SKM-1 treated with dmso at 0.1 percent for 144 hours (cell line): ENCODE results near the gene SLC25A21.

ENCODE experiments used
- DNase-seq: peaks from one replicate; lab custom pipeline; 2025; ENCODE audit not compliant: unreplicated experiment; lab: John Stamatoyannopoulos, UW

SLC25A21 gene

DNA sequence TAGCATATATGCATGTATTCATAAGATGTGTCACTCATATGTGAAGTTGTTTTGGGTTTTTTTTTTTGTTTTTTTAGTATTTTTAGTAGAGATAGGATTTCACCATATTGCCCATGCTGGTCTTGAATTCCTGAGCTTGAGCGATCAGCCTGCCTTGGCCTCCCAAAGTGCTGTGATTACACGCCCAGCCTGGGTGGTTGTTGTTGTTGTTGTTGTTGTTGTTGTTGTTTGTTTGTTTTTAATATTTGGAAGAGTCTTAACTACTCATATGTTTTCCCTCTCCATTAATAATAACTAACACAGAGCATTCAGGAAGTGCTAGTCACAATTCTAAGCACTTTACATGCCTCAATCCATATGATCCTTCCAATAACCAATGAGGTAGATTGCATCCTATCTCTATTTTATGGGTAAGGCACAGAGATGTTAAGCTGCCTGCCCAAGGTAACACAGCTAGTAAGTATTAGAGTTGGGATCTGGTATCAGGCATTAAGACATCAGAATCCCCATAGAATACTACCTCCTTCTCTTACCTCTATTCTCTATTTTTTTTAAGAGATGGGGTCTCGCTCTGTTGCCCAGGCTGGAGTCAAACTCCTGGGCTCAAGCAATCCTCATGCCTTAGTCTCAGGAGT lies 27.6 kb downstream of the SLC25A21 start:
- no peak for DNase-seq

DNA sequence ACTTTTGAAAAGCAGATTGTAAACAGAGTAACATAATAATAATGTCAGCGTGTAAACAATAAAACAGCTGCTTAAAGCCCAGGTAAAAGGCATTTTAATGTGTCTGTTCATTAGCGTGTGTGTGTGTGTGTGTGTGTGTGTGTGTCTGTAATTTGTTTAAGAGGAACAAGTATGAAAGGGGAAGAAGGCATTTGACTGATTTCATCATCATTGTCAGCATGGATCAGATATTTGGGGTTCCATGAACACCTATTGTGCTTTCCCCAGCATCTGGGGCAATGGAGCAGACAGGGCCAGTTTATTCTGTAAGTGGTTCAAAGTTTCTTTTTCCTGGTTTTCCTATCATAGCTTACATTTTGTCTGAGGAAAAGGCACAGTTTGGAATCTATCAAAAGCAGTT lies 28.9 kb downstream of the SLC25A21 start:
- DNase-seq = peak; percentile 25

DNA sequence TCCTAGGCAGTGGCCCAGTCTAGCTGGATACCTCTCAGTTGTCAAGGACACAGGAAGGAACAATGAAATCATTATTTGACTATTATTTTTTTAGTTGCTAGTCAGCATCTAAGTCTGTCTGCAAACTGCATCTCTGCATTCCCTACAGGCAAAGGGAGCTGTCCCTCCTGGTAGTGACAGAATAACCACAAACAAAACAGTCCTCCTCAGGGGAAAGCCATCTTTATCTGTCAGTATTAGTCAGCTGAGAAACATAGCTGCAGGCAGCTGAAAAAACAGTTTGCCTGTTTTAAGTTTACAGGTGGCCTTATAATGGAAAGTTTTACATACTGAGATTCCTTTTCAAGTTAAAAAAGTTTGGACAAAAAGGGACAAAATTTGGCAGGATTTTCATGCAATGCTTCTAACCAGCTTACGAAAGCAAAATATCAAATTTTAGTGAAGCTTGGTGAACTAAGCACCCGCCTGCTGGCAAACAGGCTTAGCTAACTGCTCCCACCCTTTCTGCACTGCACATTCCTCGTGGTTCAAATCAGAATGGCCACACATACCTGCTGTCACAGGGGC lies 29.5 kb downstream of the SLC25A21 start:
- no peak for DNase-seq

DNA sequence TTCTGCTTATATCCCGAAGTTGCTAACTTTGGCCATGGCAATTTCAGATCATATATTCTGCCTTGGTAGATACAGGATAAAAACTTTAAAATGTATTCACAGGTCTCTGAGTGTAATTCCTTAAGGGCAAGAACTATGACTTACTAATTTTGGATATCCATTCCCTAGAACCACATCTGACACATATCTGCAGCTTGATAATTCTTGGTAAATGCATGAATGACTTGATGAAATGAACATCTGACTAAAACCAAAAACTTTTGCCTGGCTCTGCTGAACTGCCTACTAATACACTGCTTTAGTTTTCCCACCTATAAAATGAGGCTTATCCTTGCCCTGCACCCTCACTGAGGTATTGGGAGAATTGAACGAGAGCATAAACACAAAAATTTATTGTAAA lies 32.2 kb downstream of the SLC25A21 start:
- DNase-seq = no peak

DNA sequence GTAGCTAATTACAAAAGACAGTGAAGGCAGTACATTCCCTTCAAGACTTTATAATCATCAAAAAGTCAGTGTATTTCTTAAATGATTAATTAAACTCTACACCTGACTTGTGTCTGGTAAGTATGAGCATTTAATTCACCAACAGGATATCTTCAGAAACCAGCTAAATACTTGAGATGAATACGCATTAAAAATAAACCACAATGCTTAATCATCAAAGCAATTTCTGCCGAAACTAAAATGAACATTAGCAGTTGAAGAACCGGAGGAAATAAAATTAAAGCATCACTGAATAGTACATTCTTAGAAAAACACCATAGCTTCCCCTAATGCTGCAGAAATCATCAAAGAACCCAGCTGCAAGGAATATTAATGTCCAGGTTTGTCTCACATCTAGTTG lies 32.7 kb downstream of the SLC25A21 start:
- DNase-seq = no peak

DNA sequence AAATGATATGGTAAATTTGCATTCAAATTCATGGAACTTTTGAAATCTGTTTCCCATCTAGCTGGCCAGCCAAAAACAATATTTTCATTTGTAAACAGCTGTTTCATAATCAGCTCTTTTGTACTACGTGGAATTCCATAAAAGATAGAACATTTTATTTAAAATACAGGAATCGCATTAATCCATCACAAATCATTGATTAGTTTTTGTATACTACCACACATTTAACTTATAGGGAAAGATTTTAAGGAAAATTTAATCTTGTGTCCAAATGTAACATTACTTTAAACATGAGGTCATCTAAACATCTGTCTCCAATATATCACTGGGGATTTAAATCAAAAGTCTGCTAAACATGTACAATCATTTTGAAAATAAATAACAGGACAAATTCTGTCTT lies 33.5 kb downstream of the SLC25A21 start:
- DNase-seq = no peak

DNA sequence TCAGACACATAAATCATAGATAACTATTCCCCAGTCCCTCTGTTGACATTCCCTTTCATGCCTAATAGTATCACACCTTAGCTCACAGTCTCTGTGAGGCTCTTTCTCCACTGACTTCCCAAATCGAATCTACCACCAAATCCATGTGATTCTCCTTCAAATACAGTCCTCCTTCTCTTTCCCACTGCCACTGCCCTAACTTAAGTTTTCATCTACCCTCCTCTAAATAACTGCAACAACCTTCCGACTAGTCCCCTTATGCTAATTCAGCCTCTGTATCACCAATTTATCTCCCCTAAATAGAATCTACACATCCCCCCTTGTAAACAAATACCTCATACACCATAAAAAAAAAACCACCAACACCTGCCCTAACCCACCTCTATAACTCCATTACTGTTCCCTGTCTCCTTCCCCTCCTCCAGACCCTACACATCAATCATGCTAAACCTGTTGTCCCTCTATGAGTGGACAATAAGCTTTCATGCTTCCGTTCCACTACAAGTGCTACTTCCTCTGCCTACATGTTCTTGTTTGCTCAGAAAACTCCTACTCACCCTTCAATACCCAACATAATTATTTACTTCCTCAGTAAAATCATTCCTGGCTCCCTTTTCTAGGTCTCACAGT lies 39.0 kb downstream of the SLC25A21 start:
- DNase-seq = no peak

DNA sequence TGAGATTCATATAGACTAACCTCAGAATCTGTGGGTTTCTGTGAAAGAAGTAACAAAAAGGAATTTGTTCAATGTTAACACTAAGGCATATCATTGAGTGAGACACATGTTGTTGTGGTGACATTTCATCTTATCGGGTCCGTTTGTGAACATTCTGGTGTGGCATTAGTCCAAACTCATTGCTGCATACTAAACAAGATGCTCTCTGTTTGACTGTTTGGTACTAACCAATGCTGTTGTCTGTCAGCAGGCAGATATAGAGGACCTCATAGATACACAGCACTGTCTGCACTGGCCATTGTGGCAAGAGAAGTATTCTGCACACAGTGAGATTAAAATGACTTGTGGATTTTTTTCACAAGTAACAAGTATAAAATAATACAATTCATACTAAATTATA lies 41.2 kb downstream of the SLC25A21 start:
- DNase-seq = no peak

DNA sequence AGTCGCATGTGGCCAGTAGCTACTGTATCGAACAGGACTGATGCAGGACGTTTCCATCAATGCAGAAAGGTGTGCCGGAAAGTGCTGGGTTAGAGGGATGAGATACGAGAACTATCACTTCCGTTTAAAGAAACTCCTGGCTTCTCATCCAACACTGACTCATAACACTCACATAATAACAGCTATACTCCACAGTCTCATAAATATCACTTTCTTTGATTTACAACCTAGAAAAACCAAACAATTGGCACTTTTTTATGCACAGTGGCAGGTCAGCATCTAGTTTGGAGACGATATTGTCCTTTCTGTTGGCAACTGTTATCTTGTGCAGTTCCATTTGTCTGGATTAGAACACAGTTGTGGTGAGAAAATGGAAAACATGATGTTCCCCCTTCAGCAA lies 43.4 kb downstream of the SLC25A21 start:
- DNase-seq = no peak

DNA sequence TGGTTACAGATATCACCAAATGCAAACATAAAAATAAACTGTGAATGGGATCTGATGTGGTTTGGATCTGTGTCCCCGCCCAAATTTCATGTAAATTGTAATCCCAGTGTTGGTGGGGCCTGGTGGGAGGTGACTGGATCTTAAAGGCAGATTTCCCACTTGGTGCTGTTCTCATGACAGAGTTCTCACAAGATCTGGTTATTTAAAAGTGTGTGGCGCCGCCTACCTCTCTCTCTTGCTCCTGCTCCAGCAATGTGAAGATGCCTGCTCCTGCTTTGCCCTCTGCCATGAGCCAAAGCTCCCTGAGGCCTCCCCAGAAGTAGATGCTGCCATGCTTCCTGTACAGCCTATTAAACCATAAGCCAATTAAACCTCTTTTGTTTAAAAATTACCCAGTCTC lies 47.8 kb downstream of the SLC25A21 start:
- no peak for DNase-seq

DNA sequence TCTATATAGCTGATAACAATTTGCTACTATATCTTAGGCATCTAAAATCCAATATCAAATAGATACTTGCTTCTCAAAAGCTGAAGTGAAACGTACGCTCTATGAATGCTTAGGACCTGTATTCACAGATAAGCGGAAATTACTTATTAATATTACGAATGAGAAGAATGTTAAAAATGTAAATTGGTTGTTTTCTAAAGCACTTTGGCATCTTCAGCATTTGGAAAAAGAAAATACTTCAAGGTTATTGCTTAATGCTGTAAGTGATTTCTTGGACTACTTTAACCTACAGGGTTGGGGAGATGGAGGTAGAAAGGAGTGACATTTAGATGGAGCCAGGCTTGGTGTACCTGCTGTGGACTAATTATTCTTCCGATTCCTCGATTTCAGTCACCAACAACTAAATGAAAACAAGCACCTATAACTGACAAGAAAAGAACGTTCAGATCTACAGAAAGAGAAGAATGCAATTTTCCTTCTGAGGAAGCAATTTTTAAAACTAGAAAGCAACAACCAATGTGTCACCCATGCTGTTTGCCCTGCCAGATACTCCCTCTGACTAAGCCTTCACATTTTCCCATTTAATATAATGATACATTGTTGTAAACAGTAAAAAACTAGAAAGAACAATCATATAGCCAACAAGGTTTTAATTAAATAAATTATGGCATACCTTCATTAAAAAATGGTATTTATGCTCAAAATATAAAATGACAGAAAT lies 49.3 kb downstream of the SLC25A21 start:
- DNase-seq = no peak

DNA sequence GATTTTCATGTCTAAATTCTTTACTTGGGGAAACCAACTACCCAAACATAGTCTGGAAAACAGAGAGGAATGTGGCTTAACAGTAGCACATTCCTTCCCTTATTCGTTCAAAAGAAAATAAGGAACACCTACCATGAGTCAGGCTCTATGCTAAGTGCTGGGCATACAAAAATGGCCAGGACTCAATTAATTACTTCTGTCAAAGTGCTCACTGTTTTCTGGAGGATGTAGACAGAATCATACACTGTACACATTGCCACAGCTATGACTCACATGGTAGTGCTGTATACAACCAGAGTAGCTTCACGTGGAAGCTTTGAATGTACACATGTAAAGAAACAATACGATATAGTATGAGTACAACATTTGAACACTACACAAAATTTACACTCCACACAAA lies 50.1 kb downstream of the SLC25A21 start:
- DNase-seq = no peak

DNA sequence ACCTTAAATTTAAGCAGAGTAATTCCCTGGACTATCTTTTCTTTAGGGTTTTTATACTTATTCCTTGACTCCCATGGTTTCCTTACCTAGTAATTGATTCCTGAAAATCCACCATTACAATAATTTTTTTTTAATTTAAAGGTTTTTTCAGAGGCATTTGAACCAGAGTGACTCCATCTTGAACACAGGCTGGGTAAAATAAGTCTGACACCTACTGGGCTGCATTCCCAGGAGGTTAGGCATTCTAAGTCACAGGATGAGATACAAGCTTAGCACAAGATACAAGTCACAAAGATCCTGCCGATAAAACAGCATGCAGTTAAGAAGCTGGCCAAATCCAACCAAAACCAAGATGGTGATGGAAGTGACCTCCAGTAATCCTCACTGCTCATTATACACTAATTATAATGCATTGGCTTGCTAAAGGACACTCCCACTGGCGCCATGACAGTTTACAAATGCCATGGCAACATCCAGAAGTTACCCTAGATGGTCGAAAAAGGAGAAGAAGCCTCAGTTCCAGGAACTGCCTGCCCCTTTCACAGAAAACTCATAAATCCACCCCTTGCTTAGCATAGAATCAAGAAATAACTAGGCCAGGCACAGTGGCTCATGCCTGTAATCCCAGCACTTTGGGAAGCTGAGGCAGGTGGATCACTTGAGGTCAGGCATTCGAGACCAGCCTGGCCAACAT lies 53.6 kb downstream of the SLC25A21 start:
- DNase-seq = no peak

DNA sequence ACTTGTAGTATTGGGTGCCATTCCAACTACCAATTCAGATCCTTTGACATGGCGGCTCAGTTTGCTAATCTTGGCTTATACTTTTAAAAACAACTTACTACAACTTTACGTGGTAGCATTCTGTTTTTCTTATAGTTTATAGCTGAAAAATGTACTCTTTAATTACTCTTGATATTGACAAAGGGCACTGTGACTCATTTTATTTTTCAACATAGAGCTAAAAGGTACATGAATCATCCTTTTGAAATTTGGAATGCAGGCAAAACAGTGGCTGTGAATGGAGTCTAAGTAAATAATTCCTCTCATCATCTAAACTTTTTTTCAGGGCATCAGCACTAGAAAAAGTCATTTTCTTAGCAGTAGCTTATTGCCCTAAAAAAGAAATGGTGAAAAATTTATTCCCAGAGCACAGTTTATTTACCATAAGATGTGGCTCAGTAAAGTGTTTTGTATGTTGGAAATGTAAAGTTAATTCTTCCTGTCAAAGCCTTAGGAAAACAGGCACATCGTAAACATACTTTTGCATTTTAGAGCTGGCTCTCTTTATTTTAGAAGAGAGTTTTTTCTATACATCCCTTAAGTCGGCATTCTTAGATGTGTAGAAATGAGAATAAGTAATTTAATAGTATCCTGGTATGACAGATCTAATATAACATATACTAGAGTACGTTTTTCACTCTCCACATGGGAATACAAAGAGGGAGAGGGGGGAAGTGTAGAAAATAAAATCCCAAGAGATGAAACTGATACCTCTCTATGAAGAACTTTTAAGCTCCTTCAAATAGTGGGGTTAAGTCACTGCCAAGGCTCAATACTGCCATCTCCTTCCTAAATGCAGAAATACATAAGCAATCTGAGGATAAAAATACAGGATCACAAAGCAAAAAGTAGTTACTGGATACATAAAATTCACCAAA lies 55.2 kb downstream of the SLC25A21 start:
- DNase-seq = no peak

DNA sequence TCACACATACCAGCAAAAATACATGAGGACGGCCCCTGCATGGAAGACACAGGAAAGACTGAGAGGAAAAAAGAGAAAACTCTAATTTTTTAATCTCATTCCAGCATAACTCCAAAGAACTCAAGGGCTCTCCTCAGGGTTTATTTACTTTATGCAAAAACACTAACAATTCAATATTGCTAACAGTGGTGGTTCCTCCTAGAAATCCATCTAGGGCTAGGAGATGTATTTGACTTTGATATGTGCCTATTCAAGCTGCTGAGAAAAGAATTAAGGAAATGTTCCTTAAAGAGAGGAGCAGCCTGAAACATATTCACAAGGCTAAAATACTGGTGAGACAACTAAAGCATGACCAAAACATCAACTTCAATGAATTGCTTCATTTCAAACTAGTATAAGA lies 57.0 kb downstream of the SLC25A21 start:
- no peak for DNase-seq

DNA sequence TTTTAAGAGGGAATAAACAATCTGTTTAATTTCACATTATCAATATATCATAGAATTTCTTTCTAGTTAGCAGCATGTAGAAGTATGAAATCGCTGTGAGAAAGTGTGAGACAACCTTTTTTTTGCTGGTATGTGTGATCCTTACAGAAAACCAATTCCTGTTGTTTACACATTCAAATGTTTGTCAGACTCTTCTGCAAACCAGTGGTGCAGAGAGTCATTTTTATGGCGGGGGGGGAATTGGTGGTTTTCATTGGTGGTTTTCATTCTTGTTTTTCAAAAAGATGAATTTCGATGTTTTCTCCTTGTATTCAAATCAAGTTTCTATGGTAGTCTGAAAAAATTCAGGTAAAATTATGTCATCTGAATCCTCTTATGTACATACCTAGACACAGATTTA lies 57.8 kb downstream of the SLC25A21 start:
- DNase-seq = no peak

DNA sequence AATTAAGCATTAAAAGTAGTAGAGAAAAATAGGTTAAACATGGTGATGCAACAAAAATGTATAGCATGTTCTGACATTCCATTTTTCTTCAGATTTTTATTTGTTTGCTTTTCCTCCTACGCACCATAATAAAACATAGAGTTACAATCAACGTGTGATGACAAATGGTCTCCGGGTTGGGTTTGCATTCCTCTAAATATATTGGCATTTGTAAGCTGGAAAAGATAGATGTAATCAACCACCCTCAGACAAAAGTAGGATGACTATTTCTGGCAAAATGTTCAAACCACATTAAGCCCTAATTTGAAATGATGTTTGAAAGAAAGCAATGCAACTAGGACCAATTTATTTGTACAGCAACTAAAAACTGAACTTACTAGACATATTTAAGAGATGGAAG lies 58.4 kb downstream of the SLC25A21 start:
- no peak for DNase-seq

DNA sequence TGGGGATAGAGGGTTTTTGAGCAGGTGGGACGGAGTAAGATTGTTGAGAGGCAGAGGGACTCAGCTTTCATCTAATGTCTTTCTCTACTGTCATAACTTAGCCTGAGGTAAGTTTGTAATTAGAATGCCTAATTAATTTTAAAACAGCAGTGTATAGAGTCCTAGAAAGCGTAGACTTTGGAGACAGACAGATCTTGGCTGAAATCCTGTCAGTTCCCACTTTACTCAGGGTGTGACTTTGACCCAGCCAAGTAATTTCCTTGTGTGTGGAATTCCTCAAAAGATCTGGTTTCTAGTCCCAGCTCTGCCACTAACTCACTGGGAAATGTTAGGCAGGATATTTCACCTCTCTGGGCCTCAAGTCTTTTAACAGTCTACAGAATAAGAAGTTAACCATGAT lies 74.3 kb downstream of the SLC25A21 start:
- DNase-seq = no peak

DNA sequence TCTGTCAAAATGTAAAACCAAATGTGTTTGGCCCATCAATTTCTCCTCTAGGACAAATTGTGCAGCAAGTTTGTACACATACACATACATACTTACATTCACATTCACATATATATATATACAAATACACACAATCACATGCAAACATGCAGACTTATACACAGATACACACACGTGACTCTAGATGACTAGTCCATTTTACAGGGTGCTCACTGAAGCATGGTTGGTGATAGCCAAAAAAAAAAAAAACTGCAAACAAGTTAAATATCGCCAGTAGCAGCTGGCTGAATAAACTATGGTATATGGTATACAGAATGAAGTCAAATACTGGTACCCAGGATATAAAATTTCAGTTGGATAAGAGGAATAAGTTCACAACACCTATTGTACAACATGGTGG lies 77.9 kb downstream of the SLC25A21 start:
- no peak for DNase-seq

DNA sequence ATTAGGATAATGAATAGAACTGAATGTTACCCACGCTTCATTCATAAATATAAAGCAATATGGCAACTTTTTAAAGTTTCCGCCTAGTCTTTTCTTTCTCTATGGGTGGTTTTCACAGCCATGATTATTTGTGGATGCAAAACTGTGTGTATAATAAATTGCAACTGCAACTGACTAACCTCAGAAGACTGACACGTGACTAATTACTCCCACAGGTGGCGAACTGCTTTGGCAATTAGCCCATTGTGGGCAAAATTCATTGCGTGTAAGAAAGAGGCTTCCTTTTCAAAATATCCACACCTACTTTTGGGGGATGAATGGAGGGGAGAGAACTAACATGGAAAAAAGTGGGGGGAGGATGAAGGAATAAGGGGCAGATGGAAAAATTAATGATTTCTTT lies 79.0 kb downstream of the SLC25A21 start:
- no peak for DNase-seq

DNA sequence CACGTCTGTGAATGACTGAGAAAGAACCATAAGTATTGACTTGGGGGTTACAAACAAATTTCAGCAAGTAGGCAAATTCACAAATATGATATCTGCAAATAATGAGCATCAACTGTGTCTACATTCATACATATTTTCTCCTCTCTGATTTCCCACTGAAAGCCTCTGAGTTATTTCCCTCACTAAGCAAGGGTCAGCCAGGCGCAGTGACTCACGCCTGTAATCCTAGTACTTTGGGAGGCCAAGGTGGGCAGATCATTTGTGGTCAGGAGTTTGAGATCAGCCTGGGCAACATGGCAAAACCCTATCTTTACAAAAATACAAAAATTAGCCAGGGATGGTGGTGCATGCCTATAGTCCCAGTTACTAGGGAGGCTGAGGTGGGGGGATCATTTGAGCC lies 80.8 kb downstream of the SLC25A21 start:
- DNase-seq = no peak
